Natural killer cell treated with Interleukin-12 subunit alpha and Interleukin-12 subunit beta and Interleukin-15 and Interleukin-18, amount 100 ng/mL, for 72 hours (primary cell): ENCODE results near the gene UBE2V1. TPM values are rescaled to one million over a fixed set of nuclear protein-coding genes. Genes with fewer than 3 reads are reported as not detected.
"Not testable (repeated sequence)": the region's sequence is repeated elsewhere in the genome, so short reads cannot be mapped to it uniquely, and the experiment has no call there.

ENCODE experiments used
- ATAC-seq, 2 donors: fragments of 150-1000 bp; cut with Tn5 transposase in 1 of 2; sonication (Bioruptor Pico), chemical (Tn5 transposase) in 1 of 2; 2 replicates each; pipeline ENCODE4 v1.10.0; 2021
- DNase-seq: peaks from one replicate; pipeline ENCODE4 v3.0.0; 2022; ENCODE audit warnings: low spot score
- H3K27ac Mint-ChIP-seq, 2 donors: 1 replicate in 1 of 2; 2 replicates in 1 of 2; pipeline ENCODE4 v1.8.0; 2022; ENCODE audit warnings: mixed read lengths in 2 of 2, mild to moderate bottlenecking in 1 of 2, moderate library complexity in 1 of 2
- H3K27me3 Mint-ChIP-seq, 2 donors: 1 replicate in 1 of 2; 2 replicates in 1 of 2; pipeline ENCODE4 v1.8.0; 2022; ENCODE audit warnings: mixed read lengths in 2 of 2
- H3K36me3 Mint-ChIP-seq: one replicate; pipeline ENCODE4 v1.8.0; 2022; ENCODE audit warnings: mixed read lengths
- H3K4me1 Mint-ChIP-seq, 2 donors: 1 replicate in 1 of 2; 2 replicates in 1 of 2; pipeline ENCODE4 v1.8.0; 2022; ENCODE audit warnings: low read depth in 2 of 2, mixed read lengths in 2 of 2, mild to moderate bottlenecking in 1 of 2
- H3K4me3 Mint-ChIP-seq: one replicate; pipeline ENCODE4 v1.8.0; 2022; ENCODE audit warnings: mixed read lengths
- H3K9me3 Mint-ChIP-seq: 2 replicates; pipeline ENCODE4 v1.8.0; 2022; ENCODE audit warnings: mixed read lengths
- total RNA-seq, 2 donors: library from RNA; stranded (reverse); gene quantifications; one replicate each; pipeline ENCODE4 v1.2.3, GENCODE V29; 2022

UBE2V1 gene
- total RNA-seq, 2 donors from 2014 or later: 198 to 240 TPM

- H3K9me3 Mint-ChIP-seq: no peaks in the 10 kb centered on the region
- no peak overlapping the region for H3K4me3 Mint-ChIP-seq
- peak overlapping the region in 1 of 2 donors; percentile 44 for H3K27ac Mint-ChIP-seq
- DNase-seq (no peak), ATAC-seq (no peak)
- H3K27me3 Mint-ChIP-seq: no peaks in the 10 kb centered on the region
- peaks cover 7% of the 10 kb centered on the region for H3K36me3 Mint-ChIP-seq
- H3K4me1 Mint-ChIP-seq: peaks cover 46 to 50% of the 10 kb centered on the region in 2 donors
These were observed 23.7 kb downstream of the UBE2V1 start for GRCh38 chr20:50089140-50089786.

- Mint-ChIP-seq H3K9me3 (no peaks in the 10 kb centered on the region), H3K4me1 (peaks cover 41 to 53% of the 10 kb centered on the region in 2 donors), H3K27me3 (no peaks in the 10 kb centered on the region), H3K27ac (no peak overlapping the region), H3K4me3 (no peak overlapping the region), H3K36me3 (peaks cover 6% of the 10 kb centered on the region)
- no peak for ATAC-seq
- no peak for DNase-seq
These were observed 24.9 kb downstream of the UBE2V1 start for GRCh38 chr20:50088022-50088421.

GRCh38 chr20:50085481-50086365 lies 27.2 kb downstream of the UBE2V1 start:
- Mint-ChIP-seq H3K27me3 (no peaks in the 10 kb centered on the region), H3K4me1 (peaks cover 35 to 43% of the 10 kb centered on the region in 2 donors), H3K9me3 (no peaks in the 10 kb centered on the region), H3K4me3 (peak overlapping the region; percentile 68), H3K27ac (peak overlapping the region; percentile 50 to 81), H3K36me3 (peaks cover 6% of the 10 kb centered on the region)
- peak; percentile 83 for DNase-seq
- ATAC-seq: peak; percentile 73 to 78

- peaks cover 29 to 38% of the 10 kb centered on the region in 2 donors for H3K4me1 Mint-ChIP-seq
- peak overlapping the region; percentile 68 for H3K4me3 Mint-ChIP-seq
- no peaks in the 10 kb centered on the region for H3K9me3 Mint-ChIP-seq
- DNase-seq (no peak), ATAC-seq (no peak)
- peaks cover 6% of the 10 kb centered on the region for H3K36me3 Mint-ChIP-seq
- H3K27ac Mint-ChIP-seq: peak overlapping the region; percentile 50 to 81
- H3K27me3 Mint-ChIP-seq: no peaks in the 10 kb centered on the region
These were observed 27.8 kb downstream of the UBE2V1 start for GRCh38 chr20:50085146-50085480.

GRCh38 chr20:50083034-50083433 lies 29.9 kb downstream of the UBE2V1 start:
- ATAC-seq (no peak), DNase-seq (no peak)
- Mint-ChIP-seq H3K4me1 (peaks cover 21 to 27% of the 10 kb centered on the region in 2 donors), H3K27me3 (no peaks in the 10 kb centered on the region), H3K27ac (no peak overlapping the region), H3K9me3 (no peaks in the 10 kb centered on the region), H3K36me3 (peaks cover 6% of the 10 kb centered on the region), H3K4me3 (no peak overlapping the region)

- not testable (repeated sequence) for H3K9me3 Mint-ChIP-seq, DNase-seq, H3K36me3 Mint-ChIP-seq, H3K27me3 Mint-ChIP-seq, ATAC-seq, H3K4me3 Mint-ChIP-seq
- peak overlapping the region in 1 of 2 donors; percentile 14 for H3K27ac Mint-ChIP-seq
- peaks cover 17 to 19% of the 10 kb centered on the region in 2 donors for H3K4me1 Mint-ChIP-seq
These were observed 30.9 kb downstream of the UBE2V1 start for GRCh38 chr20:50082056-50082455.

GRCh38 chr20:50077818-50078601 lies 34.9 kb downstream of the UBE2V1 start:
- no peak overlapping the region for H3K27ac Mint-ChIP-seq
- no peaks in the 10 kb centered on the region for H3K9me3 Mint-ChIP-seq
- no peaks in the 10 kb centered on the region for H3K27me3 Mint-ChIP-seq
- H3K36me3 Mint-ChIP-seq: peaks cover 6% of the 10 kb centered on the region
- H3K4me3 Mint-ChIP-seq: no peak overlapping the region
- DNase-seq (peak; percentile 59), ATAC-seq (no peak)
- peaks cover 0 to 4% of the 10 kb centered on the region in 2 donors for H3K4me1 Mint-ChIP-seq

GRCh38 chr20:50073500-50073899 lies 39.5 kb downstream of the UBE2V1 start:
- Mint-ChIP-seq H3K4me3 (no peak overlapping the region), H3K36me3 (no peaks in the 10 kb centered on the region), H3K27ac (no peak overlapping the region), H3K9me3 (no peaks in the 10 kb centered on the region), H3K4me1 (peaks cover 6 to 8% of the 10 kb centered on the region in 2 donors), H3K27me3 (peaks cover 0 to 4% of the 10 kb centered on the region in 2 donors)
- ATAC-seq: no peak
- DNase-seq: no peak

- ATAC-seq (peak; percentile 96 to 97), DNase-seq (peak; percentile 91)
- H3K9me3 Mint-ChIP-seq: no peaks in the 10 kb centered on the region
- peak overlapping the region; percentile 53 for H3K4me3 Mint-ChIP-seq
- no peaks in the 10 kb centered on the region for H3K36me3 Mint-ChIP-seq
- H3K27me3 Mint-ChIP-seq: peaks cover 0 to 4% of the 10 kb centered on the region in 2 donors
- H3K27ac Mint-ChIP-seq: no peak overlapping the region
- H3K4me1 Mint-ChIP-seq: peaks cover 4 to 6% of the 10 kb centered on the region in 2 donors
These were observed 41.7 kb downstream of the UBE2V1 start for GRCh38 chr20:50071039-50071888.

- Mint-ChIP-seq H3K4me1 (peaks cover 4 to 6% of the 10 kb centered on the region in 2 donors), H3K4me3 (no peak overlapping the region), H3K27me3 (peaks cover 0 to 4% of the 10 kb centered on the region in 2 donors), H3K36me3 (no peaks in the 10 kb centered on the region), H3K9me3 (no peaks in the 10 kb centered on the region), H3K27ac (no peak overlapping the region)
- ATAC-seq (no peak), DNase-seq (no peak)
These were observed 42.6 kb downstream of the UBE2V1 start for GRCh38 chr20:50070361-50070760.

- H3K27ac Mint-ChIP-seq: no peak overlapping the region
- peaks cover 4 to 6% of the 10 kb centered on the region in 2 donors for H3K4me1 Mint-ChIP-seq
- DNase-seq (no peak), ATAC-seq (no peak)
- peaks cover 0 to 4% of the 10 kb centered on the region in 2 donors for H3K27me3 Mint-ChIP-seq
- no peak overlapping the region for H3K4me3 Mint-ChIP-seq
- no peaks in the 10 kb centered on the region for H3K36me3 Mint-ChIP-seq
- no peaks in the 10 kb centered on the region for H3K9me3 Mint-ChIP-seq
These were observed 44.8 kb downstream of the UBE2V1 start for GRCh38 chr20:50068041-50068651.

GRCh38 chr20:50067461-50067860 lies 45.5 kb downstream of the UBE2V1 start:
- peaks cover 4 to 6% of the 10 kb centered on the region in 2 donors for H3K4me1 Mint-ChIP-seq
- H3K4me3 Mint-ChIP-seq: no peak overlapping the region
- no peaks in the 10 kb centered on the region for H3K9me3 Mint-ChIP-seq
- peaks cover 0 to 4% of the 10 kb centered on the region in 2 donors for H3K27me3 Mint-ChIP-seq
- no peak for DNase-seq
- ATAC-seq: no peak
- H3K27ac Mint-ChIP-seq: no peak overlapping the region
- no peaks in the 10 kb centered on the region for H3K36me3 Mint-ChIP-seq
